ENCODE data around the gene CTNNAL1. TPM values are rescaled to one million over a fixed set of nuclear protein-coding genes. Genes with fewer than 3 reads are reported as not detected.

Gene CTNNAL1
- total RNA-seq, 1 donor from 2014 or later, result 25.9 TPM

DNA sequence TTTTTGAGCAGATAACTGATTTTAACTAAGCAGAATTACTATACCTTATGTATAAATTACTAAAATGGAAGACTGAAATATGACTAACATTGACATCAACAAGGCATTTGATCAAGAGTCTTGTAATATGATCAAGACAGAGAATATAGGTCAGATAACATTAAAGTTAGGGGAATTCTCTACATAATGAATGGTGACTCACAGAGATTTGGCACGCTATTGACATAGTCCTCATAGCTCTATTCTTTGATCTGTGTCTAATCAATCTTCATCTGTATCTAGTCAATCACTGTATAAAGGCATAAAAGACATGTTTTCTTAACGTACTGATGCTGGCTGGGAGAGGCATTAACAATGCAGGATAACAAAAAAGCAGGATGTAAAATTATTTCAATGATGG lies 61.7 kb downstream of the CTNNAL1 start:
- TF ChIP-seq, protein P1, sequence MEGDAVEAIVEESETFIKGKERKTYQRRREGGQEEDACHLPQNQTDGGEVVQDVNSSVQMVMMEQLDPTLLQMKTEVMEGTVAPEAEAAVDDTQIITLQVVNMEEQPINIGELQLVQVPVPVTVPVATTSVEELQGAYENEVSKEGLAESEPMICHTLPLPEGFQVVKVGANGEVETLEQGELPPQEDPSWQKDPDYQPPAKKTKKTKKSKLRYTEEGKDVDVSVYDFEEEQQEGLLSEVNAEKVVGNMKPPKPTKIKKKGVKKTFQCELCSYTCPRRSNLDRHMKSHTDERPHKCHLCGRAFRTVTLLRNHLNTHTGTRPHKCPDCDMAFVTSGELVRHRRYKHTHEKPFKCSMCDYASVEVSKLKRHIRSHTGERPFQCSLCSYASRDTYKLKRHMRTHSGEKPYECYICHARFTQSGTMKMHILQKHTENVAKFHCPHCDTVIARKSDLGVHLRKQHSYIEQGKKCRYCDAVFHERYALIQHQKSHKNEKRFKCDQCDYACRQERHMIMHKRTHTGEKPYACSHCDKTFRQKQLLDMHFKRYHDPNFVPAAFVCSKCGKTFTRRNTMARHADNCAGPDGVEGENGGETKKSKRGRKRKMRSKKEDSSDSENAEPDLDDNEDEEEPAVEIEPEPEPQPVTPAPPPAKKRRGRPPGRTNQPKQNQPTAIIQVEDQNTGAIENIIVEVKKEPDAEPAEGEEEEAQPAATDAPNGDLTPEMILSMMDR (IDR thresholded peaks at IDR 0.05), result no peak
- Mint-ChIP-seq H3K9me3 (ENCODE audit: low read depth) (no peaks in the 10 kb centered on the region), H3K27me3 (ENCODE audit: low read depth) (no peaks in the 10 kb centered on the region), H3K36me3 (ENCODE audit: low read depth) (no peaks in the 10 kb centered on the region), H3K4me1 (ENCODE audit: low read depth) (no peaks in the 10 kb centered on the region), H3K4me3 (ENCODE audit: unreplicated experiment) (no peak overlapping the region), H3K27ac (ENCODE audit: unreplicated experiment) (no peak overlapping the region)
- DNase-seq (ENCODE audit: low spot score), result no peak

DNA sequence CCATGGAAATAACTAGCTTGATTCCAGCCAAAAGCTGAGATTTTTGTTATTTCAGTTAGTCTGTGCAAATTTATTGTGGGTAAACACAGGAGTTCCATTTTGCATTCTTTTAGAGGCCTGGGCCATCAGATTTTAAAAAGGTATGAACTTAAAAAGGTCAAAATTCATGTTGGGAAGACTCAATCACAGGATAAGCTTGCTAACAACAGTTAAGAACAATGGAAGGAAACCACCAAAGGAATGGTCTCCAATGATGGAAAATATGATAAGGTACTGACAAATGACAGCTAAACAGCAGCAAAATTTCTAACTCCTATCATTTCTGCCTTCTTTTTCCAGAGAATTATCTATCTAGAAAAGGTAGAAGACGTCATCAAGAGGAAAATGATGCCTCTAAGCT lies 63.1 kb downstream of the CTNNAL1 start:
- DNase-seq (ENCODE audit: low spot score), result no peak
- TF ChIP-seq, protein P1 (IDR thresholded peaks at IDR 0.05), result no peak
- no peak overlapping the region for H3K27ac Mint-ChIP-seq (ENCODE audit: unreplicated experiment)
- H3K4me3 Mint-ChIP-seq (ENCODE audit: unreplicated experiment), result no peak overlapping the region
- peaks cover 3% of the 10 kb centered on the region for H3K36me3 Mint-ChIP-seq (ENCODE audit: low read depth)
- no peaks in the 10 kb centered on the region for H3K4me1 Mint-ChIP-seq (ENCODE audit: low read depth)
- no peaks in the 10 kb centered on the region for H3K9me3 Mint-ChIP-seq (ENCODE audit: low read depth)
- H3K27me3 Mint-ChIP-seq (ENCODE audit: low read depth), result no peaks in the 10 kb centered on the region

DNA sequence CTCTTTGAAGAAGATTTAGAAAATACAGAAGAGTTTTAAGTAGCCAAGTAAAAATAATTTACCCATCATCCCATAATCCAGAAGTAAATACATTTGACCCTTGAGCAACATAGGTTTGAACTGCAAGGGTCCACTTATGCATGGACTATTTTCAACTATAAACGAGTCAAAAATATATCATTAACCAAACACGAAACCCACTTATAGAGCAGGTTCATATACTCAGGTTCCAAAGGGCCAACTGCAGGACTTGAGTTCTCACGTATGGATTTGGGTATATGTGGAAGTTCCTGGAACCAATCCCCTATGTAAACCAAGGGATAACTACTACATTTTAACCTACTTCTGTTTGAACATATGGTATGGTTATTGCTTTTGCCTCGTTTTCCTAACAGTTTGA lies 73.3 kb downstream of the CTNNAL1 start:
- no peak overlapping the region for H3K4me3 Mint-ChIP-seq (ENCODE audit: unreplicated experiment)
- DNase-seq (ENCODE audit: low spot score), result no peak
- peaks cover 9% of the 10 kb centered on the region for H3K4me1 Mint-ChIP-seq (ENCODE audit: low read depth)
- no peaks in the 10 kb centered on the region for H3K9me3 Mint-ChIP-seq (ENCODE audit: low read depth)
- H3K27me3 Mint-ChIP-seq (ENCODE audit: low read depth), result no peaks in the 10 kb centered on the region
- peaks cover 4% of the 10 kb centered on the region for H3K36me3 Mint-ChIP-seq (ENCODE audit: low read depth)
- H3K27ac Mint-ChIP-seq (ENCODE audit: unreplicated experiment), result no peak overlapping the region
- TF ChIP-seq, protein P1 (IDR thresholded peaks at IDR 0.05), result no peak

DNA sequence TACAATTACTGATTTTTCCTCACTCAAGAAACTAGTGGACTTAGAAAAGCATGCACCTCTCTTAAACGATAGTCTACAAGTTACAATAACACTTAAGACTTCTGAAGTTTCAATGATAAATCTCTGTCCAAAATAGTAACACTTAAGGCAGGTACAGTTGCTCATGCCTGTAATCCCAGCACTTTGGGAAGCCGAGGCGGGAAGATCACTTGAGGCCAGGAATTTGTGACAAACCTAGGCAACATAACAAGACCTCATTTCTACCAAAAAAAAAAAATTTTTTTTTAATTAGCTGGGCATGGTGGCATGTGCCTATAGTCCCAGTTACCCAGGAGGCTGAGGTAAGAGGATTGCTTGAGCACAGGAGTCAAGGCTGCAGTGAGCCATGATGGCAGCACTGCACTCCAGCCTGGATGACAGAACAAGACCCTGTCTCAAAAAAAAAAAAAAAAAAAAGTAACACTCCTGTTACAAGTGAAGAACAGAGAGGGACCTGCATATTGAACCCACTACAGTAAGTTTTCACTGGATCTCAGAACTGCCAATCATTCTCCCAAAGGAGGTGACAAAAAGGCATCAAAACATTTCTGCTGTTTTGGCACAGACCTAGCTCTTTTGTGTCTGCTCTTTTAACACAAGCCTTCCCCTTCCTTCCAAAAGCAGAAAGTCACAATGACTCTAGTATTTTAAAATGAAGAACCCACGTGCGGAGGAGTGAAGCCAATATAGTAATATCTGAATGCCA lies 75.6 kb downstream of the CTNNAL1 start:
- DNase-seq (ENCODE audit: low spot score), result no peak
- H3K4me3 Mint-ChIP-seq (ENCODE audit: unreplicated experiment), result no peak overlapping the region
- no peaks in the 10 kb centered on the region for H3K9me3 Mint-ChIP-seq (ENCODE audit: low read depth)
- H3K27ac Mint-ChIP-seq (ENCODE audit: unreplicated experiment), result no peak overlapping the region
- TF ChIP-seq, protein P1 (IDR thresholded peaks at IDR 0.05), result no peak
- peaks cover 22% of the 10 kb centered on the region for H3K4me1 Mint-ChIP-seq (ENCODE audit: low read depth)
- peaks cover 2% of the 10 kb centered on the region for H3K36me3 Mint-ChIP-seq (ENCODE audit: low read depth)
- H3K27me3 Mint-ChIP-seq (ENCODE audit: low read depth), result no peaks in the 10 kb centered on the region

DNA sequence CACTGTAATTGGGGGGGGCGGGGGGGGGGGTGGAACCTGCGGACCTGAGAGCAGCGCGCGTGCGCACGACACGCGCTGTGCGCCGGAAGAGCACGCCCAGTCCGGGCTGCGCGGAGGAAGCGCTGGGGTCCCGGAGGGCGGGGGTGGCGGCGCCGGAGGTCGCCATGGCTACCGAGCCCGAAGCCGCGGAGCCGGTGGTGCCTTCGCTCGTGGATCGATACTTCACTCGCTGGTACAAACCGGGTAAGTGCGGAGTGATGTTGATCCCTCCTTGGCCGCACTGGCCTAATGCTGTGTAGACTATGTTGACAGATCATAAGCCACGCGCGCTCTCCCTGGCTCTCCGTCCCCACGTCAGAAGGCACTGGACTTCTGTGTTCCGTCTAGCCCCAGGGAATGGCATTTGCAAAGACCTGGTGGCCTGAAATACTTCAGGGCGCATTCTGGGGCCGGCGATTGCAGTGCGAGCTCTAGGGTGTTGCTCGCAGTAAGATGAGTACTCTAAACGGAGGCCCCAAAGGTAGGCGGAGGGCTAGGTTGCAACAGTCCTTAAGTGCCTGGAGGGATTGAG lies 78.9 kb downstream of the CTNNAL1 start, which contains the start of gene ABITRAM:
TSS of gene ABITRAM (plus strand) at position 78 of the 571 bp plus-strand sequence. CDS start at position 165, 87 bp downstream.
- TF ChIP-seq, protein P1 (IDR thresholded peaks at IDR 0.05), result no peak
- Mint-ChIP-seq H3K27ac (ENCODE audit: unreplicated experiment) (peak within 1 kb of the TSS; percentile 98), H3K36me3 (ENCODE audit: low read depth) (peaks cover 3% of the 10 kb centered on the region), H3K9me3 (ENCODE audit: low read depth) (no peaks in the 10 kb centered on the region), H3K4me3 (ENCODE audit: unreplicated experiment) (peak within 1 kb of the TSS; percentile 98), H3K4me1 (ENCODE audit: low read depth) (peaks cover 34% of the 10 kb centered on the region), H3K27me3 (ENCODE audit: low read depth) (no peaks in the 10 kb centered on the region)
- peak; percentile 87 for DNase-seq (ENCODE audit: low spot score)

All from chondrocyte (in vitro differentiated cells).